Tibial nerve (tissue), 4 donors: ENCODE measurements around the gene ATP9B. TPM values are rescaled to one million over a fixed set of nuclear protein-coding genes. Genes with fewer than 3 reads are reported as not detected.

Experiments
- DNase-seq, 2 donors: peaks; one replicate each; pipeline ENCODE4 v3.0.0-alpha.2; 2019; ENCODE audit warnings: low spot score in 2 of 2
- H3K27ac ChIP-seq, 4 donors: fragments of 200-600 bp; sonication (generic) in 3 of 4; one replicate each; pipeline ENCODE4 v1.5.1; 2017 to 2019; ENCODE audit warnings: mild to moderate bottlenecking in 1 of 4
- H3K27me3 ChIP-seq, 2 donors: fragments of 200-600 bp; sonication (generic) in 1 of 2; one replicate each; pipeline versions ENCODE4 v1.5.1 to v1.6.0; 2017 to 2019
- H3K36me3 ChIP-seq, 3 donors: fragments of 200-600 bp; sonication (generic); one replicate each; pipeline ENCODE4 v1.5.1; 2018 to 2019
- H3K4me1 ChIP-seq, 4 donors: fragments of 200-600 bp; sonication (generic) in 3 of 4; one replicate each; pipeline ENCODE4 v1.5.1; 2017 to 2019
- H3K4me3 ChIP-seq, 4 donors: fragments of 200-600 bp; sonication (generic) in 3 of 4; one replicate each; pipeline ENCODE4 v1.5.1; 2017 to 2019; ENCODE audit warnings: mild to moderate bottlenecking in 1 of 4, moderate library complexity in 1 of 4
- H3K9me3 ChIP-seq, 4 donors: fragments of 200-600 bp; sonication (generic) in 3 of 4; one replicate each; pipeline ENCODE4 v1.5.1; 2017 to 2019
- EP300 ChIP-seq, 2 donors: sonication (generic); formaldehyde crosslinking; IDR thresholded peaks; one replicate each; pipeline ENCODE4 v1.6.1; 2017; ENCODE audit warnings: antibody characterized with exemption in 2 of 2, mild to moderate bottlenecking in 1 of 2
- POLR2A ChIP-seq, 2 donors: fragments of 450-650 bp; IDR thresholded peaks; one replicate each; pipeline ENCODE4 v1.6.1; 2017; ENCODE audit warnings: antibody characterized with exemption in 2 of 2, mild to moderate bottlenecking in 2 of 2, moderate library complexity in 2 of 2
- WGBS, 2 donors: methylation state at CpG; one replicate each; pipeline ENCODE4 v1.1.5; 2018; 5-methylcytosine and 5-hydroxymethylcytosine counted together
- total RNA-seq, 4 donors: library from RNA; depleted of rRNA; stranded (reverse); fragments of >200 nt; gene quantifications; one replicate each; pipeline ENCODE4 v1.1.0, GENCODE V29; 2016
- TF ChIP-seq, protein P1 (sequence below), 5 experiments: fragments of 200-600 bp in 3 of 5; fragments of 450-650 bp in 2 of 5; sonication (generic) in 3 of 5; IDR thresholded peaks; one replicate each; pipeline ENCODE4 v1.5.1; 2016 to 2019; ENCODE audit warnings: antibody characterized with exemption in 5 of 5, mild to moderate bottlenecking in 3 of 5, moderate library complexity in 2 of 5

ATP9B gene
- total RNA-seq, 4 donors from 2014 or later: 56.9 to 68.7 (median 59.8) TPM

DNA sequence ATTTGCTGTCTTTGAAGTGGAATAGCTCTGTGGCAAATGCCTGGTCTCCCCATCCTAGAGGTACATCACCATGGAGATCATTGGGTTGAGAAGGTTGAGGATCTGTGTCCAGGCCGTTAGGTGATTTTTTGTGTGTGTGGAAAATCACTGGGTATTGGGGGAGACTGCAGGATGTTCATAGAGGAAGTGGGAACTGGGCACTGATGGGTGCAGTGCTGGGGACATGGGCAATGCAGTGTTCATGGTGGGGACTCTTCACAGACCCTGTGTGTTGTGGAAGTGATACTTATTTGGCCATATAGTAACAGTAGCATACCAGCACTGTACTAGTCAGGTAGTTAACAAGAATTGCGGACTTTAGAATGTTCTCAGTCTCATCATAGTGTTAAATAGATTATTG, 34.9 kb downstream of the ATP9B start:
- H3K4me1 ChIP-seq: peaks cover 0 to 11% (median 3%) of the 10 kb centered on the region in 4 donors
- H3K36me3 ChIP-seq: peaks cover 0 to 16% (median 3%) of the 10 kb centered on the region in 3 donors
- no peak overlapping the region for H3K27ac ChIP-seq
- no peak for TF ChIP-seq EP300 (IDR thresholded peaks at IDR 0.05)
- TF ChIP-seq POLR2A (IDR thresholded peaks at IDR 0.05): no peak
- TF ChIP-seq, protein P1, sequence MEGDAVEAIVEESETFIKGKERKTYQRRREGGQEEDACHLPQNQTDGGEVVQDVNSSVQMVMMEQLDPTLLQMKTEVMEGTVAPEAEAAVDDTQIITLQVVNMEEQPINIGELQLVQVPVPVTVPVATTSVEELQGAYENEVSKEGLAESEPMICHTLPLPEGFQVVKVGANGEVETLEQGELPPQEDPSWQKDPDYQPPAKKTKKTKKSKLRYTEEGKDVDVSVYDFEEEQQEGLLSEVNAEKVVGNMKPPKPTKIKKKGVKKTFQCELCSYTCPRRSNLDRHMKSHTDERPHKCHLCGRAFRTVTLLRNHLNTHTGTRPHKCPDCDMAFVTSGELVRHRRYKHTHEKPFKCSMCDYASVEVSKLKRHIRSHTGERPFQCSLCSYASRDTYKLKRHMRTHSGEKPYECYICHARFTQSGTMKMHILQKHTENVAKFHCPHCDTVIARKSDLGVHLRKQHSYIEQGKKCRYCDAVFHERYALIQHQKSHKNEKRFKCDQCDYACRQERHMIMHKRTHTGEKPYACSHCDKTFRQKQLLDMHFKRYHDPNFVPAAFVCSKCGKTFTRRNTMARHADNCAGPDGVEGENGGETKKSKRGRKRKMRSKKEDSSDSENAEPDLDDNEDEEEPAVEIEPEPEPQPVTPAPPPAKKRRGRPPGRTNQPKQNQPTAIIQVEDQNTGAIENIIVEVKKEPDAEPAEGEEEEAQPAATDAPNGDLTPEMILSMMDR (IDR thresholded peaks at IDR 0.05): no peak
- 88 to 92% methylated on average over 2 of the region's 2 CpGs for WGBS, 2 donors
- H3K4me3 ChIP-seq: no peak overlapping the region
- no peaks in the 10 kb centered on the region for H3K27me3 ChIP-seq
- DNase-seq: no peak
- no peaks in the 10 kb centered on the region for H3K9me3 ChIP-seq

DNA sequence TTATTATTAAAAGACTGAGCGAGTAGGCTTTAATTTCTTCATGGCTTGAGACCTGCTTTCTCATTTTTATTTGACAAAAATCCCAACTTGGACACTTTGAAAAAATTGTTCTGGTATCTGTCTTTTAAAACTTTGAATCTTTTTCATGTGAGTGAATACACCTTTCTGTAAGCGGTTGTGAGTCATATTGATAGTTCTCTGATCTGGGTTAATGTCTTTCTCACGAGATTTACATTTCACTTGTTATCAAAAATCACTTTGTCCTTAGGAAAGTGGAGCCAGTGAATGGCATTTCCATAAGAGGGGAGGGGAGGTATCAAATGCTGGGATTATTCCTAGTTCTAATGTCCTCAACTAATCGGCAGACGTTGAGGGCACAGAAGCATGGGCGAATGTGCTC, 36.3 kb downstream of the ATP9B start:
- Histone ChIP-seq H3K4me1 (peaks cover 0 to 11% (median 3%) of the 10 kb centered on the region in 4 donors), H3K9me3 (no peaks in the 10 kb centered on the region), H3K27me3 (no peaks in the 10 kb centered on the region), H3K4me3 (no peak overlapping the region), H3K36me3 (peaks cover 0 to 7% (median 0%) of the 10 kb centered on the region in 3 donors), H3K27ac (no peak overlapping the region)
- WGBS, 2 donors: 85 to 87% methylated on average over 6 of the region's 6 CpGs
- TF ChIP-seq POLR2A (IDR thresholded peaks at IDR 0.05) (no peak), EP300 (IDR thresholded peaks at IDR 0.05) (no peak)
- TF ChIP-seq, protein P1 (IDR thresholded peaks at IDR 0.05): no peak
- no peak for DNase-seq

DNA sequence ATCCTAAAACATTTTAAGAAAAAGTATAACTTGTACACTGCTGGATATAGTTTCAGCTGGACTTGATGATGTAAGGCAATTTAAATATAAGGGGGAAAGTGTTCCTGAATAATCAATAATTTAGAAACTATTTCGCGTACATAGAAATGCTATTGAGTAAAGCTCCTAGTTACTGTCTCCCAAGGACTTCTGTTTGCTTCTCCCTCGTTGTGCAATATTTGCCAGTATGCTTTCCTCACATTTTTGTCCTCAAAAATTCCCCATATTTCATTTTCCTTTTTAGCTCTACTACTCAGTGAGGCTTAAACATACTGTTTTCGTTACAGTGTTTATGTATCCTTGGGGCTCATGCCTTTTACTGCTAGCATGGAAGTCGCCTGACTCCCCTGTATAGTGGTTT, 36.9 kb downstream of the ATP9B start:
- H3K4me1 ChIP-seq: peaks cover 0 to 11% (median 3%) of the 10 kb centered on the region in 4 donors
- WGBS, 2 donors: 83 to 84% methylated on average over 5 of the region's 5 CpGs
- no peaks in the 10 kb centered on the region for H3K9me3 ChIP-seq
- no peak for DNase-seq
- peaks cover 0 to 5% (median 0%) of the 10 kb centered on the region in 3 donors for H3K36me3 ChIP-seq
- no peak for TF ChIP-seq EP300 (IDR thresholded peaks at IDR 0.05)
- no peak for TF ChIP-seq POLR2A (IDR thresholded peaks at IDR 0.05)
- TF ChIP-seq, protein P1 (IDR thresholded peaks at IDR 0.05): no peak
- no peak overlapping the region for H3K4me3 ChIP-seq
- H3K27ac ChIP-seq: no peak overlapping the region
- H3K27me3 ChIP-seq: no peaks in the 10 kb centered on the region

DNA sequence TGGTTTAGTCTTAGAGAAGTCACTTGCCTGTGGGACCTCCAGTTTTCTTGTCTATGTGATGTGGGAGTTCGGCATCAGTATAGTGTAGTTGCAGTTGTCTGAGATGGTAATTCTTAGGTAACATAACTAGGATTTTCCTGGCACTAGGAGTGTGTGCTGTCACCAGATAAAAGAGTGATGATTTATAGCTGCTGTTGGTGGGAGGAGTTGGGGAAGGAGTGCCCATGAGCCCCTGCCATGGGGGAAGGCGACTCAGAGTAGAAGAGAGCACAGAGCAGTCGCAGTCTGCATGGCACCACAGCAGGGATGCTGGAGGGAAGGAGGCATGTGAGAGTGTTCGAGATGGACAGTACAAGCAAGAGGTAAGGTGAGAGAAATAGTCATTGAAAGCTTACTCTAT, 38.7 kb downstream of the ATP9B start:
- DNase-seq: no peak
- H3K27ac ChIP-seq: no peak overlapping the region
- no peak overlapping the region for H3K4me3 ChIP-seq
- no peak for TF ChIP-seq EP300 (IDR thresholded peaks at IDR 0.05)
- TF ChIP-seq POLR2A (IDR thresholded peaks at IDR 0.05): no peak
- TF ChIP-seq, protein P1 (IDR thresholded peaks at IDR 0.05): no peak
- H3K9me3 ChIP-seq: no peaks in the 10 kb centered on the region
- H3K4me1 ChIP-seq: peaks cover 0 to 11% (median 3%) of the 10 kb centered on the region in 4 donors
- H3K36me3 ChIP-seq: no peaks in the 10 kb centered on the region
- H3K27me3 ChIP-seq: no peaks in the 10 kb centered on the region
- 92% methylated on average over 4 of the region's 4 CpGs for WGBS, 2 donors

DNA sequence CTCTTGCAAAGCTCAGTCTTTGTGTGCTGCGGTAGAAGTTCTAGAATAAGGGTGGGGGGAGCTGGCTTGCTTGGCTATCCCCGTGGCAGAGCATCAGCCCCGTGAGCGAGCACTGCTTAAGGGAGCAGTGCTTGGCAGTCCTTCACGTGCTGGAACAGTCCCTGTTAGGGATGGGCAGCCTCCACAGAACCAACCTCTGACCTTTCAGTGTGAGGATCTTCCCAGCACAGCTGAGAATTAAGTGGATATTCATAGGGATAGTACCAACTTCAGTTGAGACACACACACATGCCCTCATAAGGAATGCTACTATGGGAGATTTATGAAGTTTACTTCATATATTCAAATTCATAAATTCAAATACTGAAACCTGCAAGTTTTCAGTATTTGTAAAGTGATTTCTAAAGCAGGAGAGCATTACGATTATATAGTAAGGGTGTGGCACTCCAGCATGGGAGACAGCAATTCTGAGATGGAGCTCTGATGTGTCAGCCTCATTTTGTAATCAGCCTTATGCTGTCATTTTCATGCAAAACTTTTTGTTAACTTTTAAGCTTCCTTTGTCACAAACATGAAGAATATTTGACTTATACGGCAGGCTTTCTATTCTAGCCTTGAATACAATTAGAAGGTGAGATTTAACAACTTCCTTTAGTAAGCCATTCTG, 39.5 kb downstream of the ATP9B start:
- no peaks in the 10 kb centered on the region for H3K27me3 ChIP-seq
- H3K4me3 ChIP-seq: no peak overlapping the region
- TF ChIP-seq POLR2A (IDR thresholded peaks at IDR 0.05) (no peak), EP300 (IDR thresholded peaks at IDR 0.05) (no peak)
- TF ChIP-seq, protein P1 (IDR thresholded peaks at IDR 0.05): no peak
- H3K4me1 ChIP-seq: peaks cover 0 to 11% (median 3%) of the 10 kb centered on the region in 4 donors
- H3K27ac ChIP-seq: no peak overlapping the region
- no peaks in the 10 kb centered on the region for H3K9me3 ChIP-seq
- DNase-seq: no peak
- H3K36me3 ChIP-seq: peaks cover 0 to 5% (median 0%) of the 10 kb centered on the region in 3 donors
- WGBS, 2 donors: 33 to 44% methylated on average over 7 of the region's 7 CpGs
